Liver (tissue), 9 donors: Measurements from ENCODE around the gene NRF1. TPM values are rescaled to one million over a fixed set of nuclear protein-coding genes. Genes with fewer than 3 reads are reported as not detected.
A peak's percentile ranks its signal among the peaks of the same experiment; 100 is the strongest.

ENCODE experiments used
- DNase-seq: peaks from one replicate; pipeline ENCODE4 v3.0.0-alpha.2; 2017; ENCODE audit warnings: low spot score
- H3K27ac ChIP-seq, 2 donors: one replicate each; pipeline ENCODE4 v1.7.0; 2013; ENCODE audit warnings: inconsistent platforms in 2 of 2, low read length in 2 of 2, control low read depth in 1 of 2, low read depth in 1 of 2, mild to moderate bottlenecking in 1 of 2
- H3K27me3 ChIP-seq, 4 donors: one replicate each; pipeline versions ENCODE4 v1.6.1 to v1.7.0; 2013; ENCODE audit warnings: low read length in 3 of 4, inconsistent platforms in 1 of 4, mild to moderate bottlenecking in 1 of 4, moderate library complexity in 1 of 4; ENCODE audit not compliant: control insufficient read depth in 4 of 4, insufficient read depth in 4 of 4
- H3K36me3 ChIP-seq, 4 donors: one replicate each; pipeline versions ENCODE4 v1.6.1 to v1.7.0; 2013; ENCODE audit warnings: low read length in 3 of 4, mild to moderate bottlenecking in 3 of 4, low read depth in 1 of 4, moderate library complexity in 1 of 4; ENCODE audit not compliant: control insufficient read depth in 4 of 4, insufficient read depth in 3 of 4
- H3K4me1 ChIP-seq, 4 donors: one replicate each; pipeline versions ENCODE4 v1.6.1 to v1.7.0; 2013; ENCODE audit warnings: low read length in 3 of 4, mild to moderate bottlenecking in 3 of 4, moderate library complexity in 1 of 4; ENCODE audit not compliant: control insufficient read depth in 4 of 4, insufficient read depth in 4 of 4
- H3K4me3 ChIP-seq, 3 donors: one replicate each; pipeline versions ENCODE4 v1.6.1 to v1.7.0; 2013; ENCODE audit warnings: low read length in 3 of 3, control low read depth in 1 of 3, low read depth in 1 of 3, mild to moderate bottlenecking in 1 of 3
- H3K9ac ChIP-seq, 2 donors: one replicate each; pipeline ENCODE4 v1.7.0; 2013; ENCODE audit warnings: low read length in 2 of 2, mild to moderate bottlenecking in 2 of 2, moderate library complexity in 2 of 2, control low read depth in 1 of 2, low read depth in 1 of 2
- H3K9me3 ChIP-seq, 4 donors: one replicate each; pipeline versions ENCODE4 v1.6.1 to v1.7.0; 2013; ENCODE audit warnings: low read length in 3 of 4; ENCODE audit not compliant: control insufficient read depth in 4 of 4
- EGR1 ChIP-seq, 2 donors: IDR thresholded peaks; 2 replicates each; pipeline ENCODE4 v1.6.1; 2016 to 2018; ENCODE audit warnings: antibody characterized with exemption in 2 of 2, low read depth in 2 of 2
- FOXA2 ChIP-seq: IDR thresholded peaks from 2 replicates; pipeline ENCODE4 v1.6.1; 2016; ENCODE audit warnings: antibody characterized with exemption
- GABPA ChIP-seq, 2 donors: IDR thresholded peaks in 1 of 2; conservative IDR thresholded peaks in 1 of 2; 2 replicates each; pipeline ENCODE4 v1.6.1; 2016; ENCODE audit warnings: antibody characterized with exemption in 2 of 2, mild to moderate bottlenecking in 1 of 2, moderate library complexity in 1 of 2
- HNF4A ChIP-seq, 2 donors: conservative IDR thresholded peaks; 2 replicates each; pipeline ENCODE4 v1.6.1; 2016; ENCODE audit warnings: antibody characterized with exemption in 2 of 2, mild to moderate bottlenecking in 2 of 2
- HNF4G ChIP-seq: IDR thresholded peaks from 2 replicates; pipeline ENCODE4 v1.6.1; 2016; ENCODE audit warnings: antibody characterized with exemption
- JUND ChIP-seq, 2 donors: IDR thresholded peaks; 2 replicates each; pipeline ENCODE4 v1.6.1; 2016; ENCODE audit warnings: antibody characterized with exemption in 2 of 2
- NR2F2 ChIP-seq: IDR thresholded peaks from 2 replicates; pipeline ENCODE4 v1.6.1; 2016; ENCODE audit warnings: antibody characterized with exemption
- RAD21 ChIP-seq, 2 donors: IDR thresholded peaks; 2 replicates each; pipeline ENCODE4 v1.6.1; 2016; ENCODE audit warnings: antibody characterized with exemption in 2 of 2, mild to moderate bottlenecking in 2 of 2
- RXRA ChIP-seq, 2 donors: IDR thresholded peaks; 2 replicates each; pipeline ENCODE4 v1.6.1; 2017 to 2018; ENCODE audit warnings: antibody characterized with exemption in 2 of 2, mild to moderate bottlenecking in 1 of 2
- SP1 ChIP-seq: IDR thresholded peaks from 2 replicates; pipeline ENCODE4 v1.6.1; 2018; ENCODE audit warnings: antibody characterized with exemption, mild to moderate bottlenecking
- TAF1 ChIP-seq: conservative IDR thresholded peaks from 2 replicates; pipeline ENCODE4 v1.6.1; 2016; ENCODE audit warnings: antibody characterized with exemption, mild to moderate bottlenecking
- YY1 ChIP-seq: IDR thresholded peaks from 2 replicates; pipeline ENCODE4 v1.6.1; 2016; ENCODE audit warnings: antibody characterized with exemption, mild to moderate bottlenecking
- WGBS: extraction: QIAGEN DNeasy Blood & Tissue Kit; methylation state at CpG from one replicate; pipeline ENCODE4 v1.1.7; 2013; 5-methylcytosine and 5-hydroxymethylcytosine counted together
- polyA plus RNA-seq, 2 donors: library from polyadenylated mRNA; stranded (reverse) in 1 of 2; unstranded in 1 of 2; fragments of 200-250 nt in 1 of 2; fragments of >200 nt in 1 of 2; fragmentation: Nextera tagmentation in 1 of 2; extraction: Ambion mirVana in 1 of 2; gene quantifications; one replicate each; pipeline versions ENCODE4 v1.2.1 to v1.2.3, GENCODE V29; 2013 to 2015
- total RNA-seq, 2 donors: library from RNA; depleted of rRNA; stranded (reverse); fragments of >200 nt; gene quantifications; one replicate each; pipeline ENCODE4 v1.2.3, GENCODE V29; 2014
- TF ChIP-seq, protein P1 (sequence below): IDR thresholded peaks from 2 replicates; pipeline ENCODE4 v1.6.1; 2016; ENCODE audit warnings: antibody characterized with exemption
- TF ChIP-seq, protein P2 (sequence below): IDR thresholded peaks from 2 replicates; pipeline ENCODE4 v1.6.1; 2016; ENCODE audit warnings: antibody characterized with exemption
- TF ChIP-seq, protein P3 (sequence below): IDR thresholded peaks from 2 replicates; pipeline ENCODE4 v1.6.1; 2016; ENCODE audit warnings: antibody characterized with exemption
- TF ChIP-seq, protein P4 (sequence below): IDR thresholded peaks from 2 replicates; pipeline ENCODE4 v1.6.1; 2016; ENCODE audit warnings: antibody characterized with exemption, mild to moderate bottlenecking
- TF ChIP-seq, protein P5 (sequence below): fragments of 150-350 bp; IDR thresholded peaks from 2 replicates; pipeline ENCODE4 v1.5.1; 2017; ENCODE audit warnings: improper control_type of control experiment, low read depth, low read length; ENCODE audit not compliant: missing input control
- donor health status: healthy.
- donor health status: healthy.
- donor health status: healthy.
- donor health status: healthy.
- donor health status: healthy.

Gene NRF1
- total and polyA plus RNA-seq, 4 donors: 1.3 to 14.8 (median 5.3) TPM

DNA sequence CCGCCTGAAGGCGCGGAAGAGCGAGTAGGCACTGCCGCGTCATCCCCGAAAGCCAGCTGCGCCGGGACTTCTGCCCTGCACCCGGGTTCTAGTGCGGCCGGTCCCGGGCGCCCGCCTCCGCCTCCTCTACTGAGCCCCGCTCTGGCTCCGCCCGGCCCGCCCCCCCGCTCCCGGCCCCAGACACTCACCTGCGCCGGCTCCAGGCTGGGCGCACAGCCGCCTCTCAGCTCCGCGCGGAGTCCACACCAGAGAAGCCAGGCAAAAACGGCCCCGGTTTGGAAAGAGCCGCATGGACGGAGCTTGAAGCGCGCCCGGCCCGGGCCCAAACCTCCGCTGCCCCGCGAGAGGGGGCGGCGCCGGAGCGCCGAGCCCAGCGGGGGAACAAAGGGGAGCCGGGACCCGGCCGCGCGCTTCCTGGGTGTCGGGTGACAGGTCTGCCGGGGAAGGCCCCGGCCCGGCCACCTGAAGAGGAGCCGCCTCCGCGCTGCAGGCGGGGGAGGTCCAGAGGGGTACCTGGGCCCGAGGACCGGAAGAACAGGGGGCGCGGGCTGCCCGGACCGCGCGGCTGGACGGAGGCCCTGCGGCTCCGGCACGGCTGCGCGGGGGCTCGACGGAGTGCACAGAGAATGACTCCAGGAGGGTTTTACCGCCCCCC, 168.2 kb downstream of the NRF1 start:
- TF ChIP-seq, protein P1, sequence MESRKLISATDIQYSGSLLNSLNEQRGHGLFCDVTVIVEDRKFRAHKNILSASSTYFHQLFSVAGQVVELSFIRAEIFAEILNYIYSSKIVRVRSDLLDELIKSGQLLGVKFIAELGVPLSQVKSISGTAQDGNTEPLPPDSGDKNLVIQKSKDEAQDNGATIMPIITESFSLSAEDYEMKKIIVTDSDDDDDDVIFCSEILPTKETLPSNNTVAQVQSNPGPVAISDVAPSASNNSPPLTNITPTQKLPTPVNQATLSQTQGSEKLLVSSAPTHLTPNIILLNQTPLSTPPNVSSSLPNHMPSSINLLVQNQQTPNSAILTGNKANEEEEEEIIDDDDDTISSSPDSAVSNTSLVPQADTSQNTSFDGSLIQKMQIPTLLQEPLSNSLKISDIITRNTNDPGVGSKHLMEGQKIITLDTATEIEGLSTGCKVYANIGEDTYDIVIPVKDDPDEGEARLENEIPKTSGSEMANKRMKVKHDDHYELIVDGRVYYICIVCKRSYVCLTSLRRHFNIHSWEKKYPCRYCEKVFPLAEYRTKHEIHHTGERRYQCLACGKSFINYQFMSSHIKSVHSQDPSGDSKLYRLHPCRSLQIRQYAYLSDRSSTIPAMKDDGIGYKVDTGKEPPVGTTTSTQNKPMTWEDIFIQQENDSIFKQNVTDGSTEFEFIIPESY: no peak
- TF ChIP-seq NR2F2 (no peak), EGR1 (IDR thresholded peaks at IDR 0.05; ENCODE audit: low read depth in 2 of 2) (no peak), YY1 (no peak), JUND (IDR thresholded peaks at IDR 0.05) (no peak), SP1 (no peak), FOXA2 (no peak), HNF4G (no peak), GABPA (IDR thresholded peaks at IDR 0.05 in 1 of 2, conservative IDR thresholded peaks at IDR 0.05 in 1 of 2) (no peak), HNF4A (conservative IDR thresholded peaks at IDR 0.05) (no peak), RAD21 (IDR thresholded peaks at IDR 0.05) (no peak), TAF1 (no peak), RXRA (IDR thresholded peaks at IDR 0.05) (no peak)
- TF ChIP-seq, protein P2, sequence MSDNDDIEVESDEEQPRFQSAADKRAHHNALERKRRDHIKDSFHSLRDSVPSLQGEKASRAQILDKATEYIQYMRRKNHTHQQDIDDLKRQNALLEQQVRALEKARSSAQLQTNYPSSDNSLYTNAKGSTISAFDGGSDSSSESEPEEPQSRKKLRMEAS: no peak
- TF ChIP-seq, protein P3, sequence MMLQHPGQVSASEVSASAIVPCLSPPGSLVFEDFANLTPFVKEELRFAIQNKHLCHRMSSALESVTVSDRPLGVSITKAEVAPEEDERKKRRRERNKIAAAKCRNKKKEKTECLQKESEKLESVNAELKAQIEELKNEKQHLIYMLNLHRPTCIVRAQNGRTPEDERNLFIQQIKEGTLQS: no peak
- TF ChIP-seq, protein P4, sequence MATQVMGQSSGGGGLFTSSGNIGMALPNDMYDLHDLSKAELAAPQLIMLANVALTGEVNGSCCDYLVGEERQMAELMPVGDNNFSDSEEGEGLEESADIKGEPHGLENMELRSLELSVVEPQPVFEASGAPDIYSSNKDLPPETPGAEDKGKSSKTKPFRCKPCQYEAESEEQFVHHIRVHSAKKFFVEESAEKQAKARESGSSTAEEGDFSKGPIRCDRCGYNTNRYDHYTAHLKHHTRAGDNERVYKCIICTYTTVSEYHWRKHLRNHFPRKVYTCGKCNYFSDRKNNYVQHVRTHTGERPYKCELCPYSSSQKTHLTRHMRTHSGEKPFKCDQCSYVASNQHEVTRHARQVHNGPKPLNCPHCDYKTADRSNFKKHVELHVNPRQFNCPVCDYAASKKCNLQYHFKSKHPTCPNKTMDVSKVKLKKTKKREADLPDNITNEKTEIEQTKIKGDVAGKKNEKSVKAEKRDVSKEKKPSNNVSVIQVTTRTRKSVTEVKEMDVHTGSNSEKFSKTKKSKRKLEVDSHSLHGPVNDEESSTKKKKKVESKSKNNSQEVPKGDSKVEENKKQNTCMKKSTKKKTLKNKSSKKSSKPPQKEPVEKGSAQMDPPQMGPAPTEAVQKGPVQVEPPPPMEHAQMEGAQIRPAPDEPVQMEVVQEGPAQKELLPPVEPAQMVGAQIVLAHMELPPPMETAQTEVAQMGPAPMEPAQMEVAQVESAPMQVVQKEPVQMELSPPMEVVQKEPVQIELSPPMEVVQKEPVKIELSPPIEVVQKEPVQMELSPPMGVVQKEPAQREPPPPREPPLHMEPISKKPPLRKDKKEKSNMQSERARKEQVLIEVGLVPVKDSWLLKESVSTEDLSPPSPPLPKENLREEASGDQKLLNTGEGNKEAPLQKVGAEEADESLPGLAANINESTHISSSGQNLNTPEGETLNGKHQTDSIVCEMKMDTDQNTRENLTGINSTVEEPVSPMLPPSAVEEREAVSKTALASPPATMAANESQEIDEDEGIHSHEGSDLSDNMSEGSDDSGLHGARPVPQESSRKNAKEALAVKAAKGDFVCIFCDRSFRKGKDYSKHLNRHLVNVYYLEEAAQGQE: no peak
- TF ChIP-seq, protein P5, sequence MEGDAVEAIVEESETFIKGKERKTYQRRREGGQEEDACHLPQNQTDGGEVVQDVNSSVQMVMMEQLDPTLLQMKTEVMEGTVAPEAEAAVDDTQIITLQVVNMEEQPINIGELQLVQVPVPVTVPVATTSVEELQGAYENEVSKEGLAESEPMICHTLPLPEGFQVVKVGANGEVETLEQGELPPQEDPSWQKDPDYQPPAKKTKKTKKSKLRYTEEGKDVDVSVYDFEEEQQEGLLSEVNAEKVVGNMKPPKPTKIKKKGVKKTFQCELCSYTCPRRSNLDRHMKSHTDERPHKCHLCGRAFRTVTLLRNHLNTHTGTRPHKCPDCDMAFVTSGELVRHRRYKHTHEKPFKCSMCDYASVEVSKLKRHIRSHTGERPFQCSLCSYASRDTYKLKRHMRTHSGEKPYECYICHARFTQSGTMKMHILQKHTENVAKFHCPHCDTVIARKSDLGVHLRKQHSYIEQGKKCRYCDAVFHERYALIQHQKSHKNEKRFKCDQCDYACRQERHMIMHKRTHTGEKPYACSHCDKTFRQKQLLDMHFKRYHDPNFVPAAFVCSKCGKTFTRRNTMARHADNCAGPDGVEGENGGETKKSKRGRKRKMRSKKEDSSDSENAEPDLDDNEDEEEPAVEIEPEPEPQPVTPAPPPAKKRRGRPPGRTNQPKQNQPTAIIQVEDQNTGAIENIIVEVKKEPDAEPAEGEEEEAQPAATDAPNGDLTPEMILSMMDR: no peak
- 1% methylated on average over 76 of the region's 76 CpGs for WGBS
- Histone ChIP-seq H3K36me3 (no peaks in the 10 kb centered on the region), H3K9me3 (peaks cover 0 to 4% (median 0%) of the 10 kb centered on the region in 4 donors), H3K4me1 (peaks cover 12 to 43% (median 22%) of the 10 kb centered on the region in 4 donors), H3K27me3 (peaks cover 6 to 25% (median 13%) of the 10 kb centered on the region in 4 donors), H3K9ac (no peak overlapping the region), H3K4me3 (peak overlapping the region in 1 of 3 donors; percentile 55), H3K27ac (no peak overlapping the region)
- DNase-seq: no peak
